Nephron progenitor cell (in vitro differentiated cells): ENCODE results near the gene STT3B.
"Not testable (repeated sequence)": the region's sequence is repeated elsewhere in the genome, so short reads cannot be mapped to it uniquely, and the experiment has no call there.

Source experiments
- DNase-seq: peaks from one replicate; pipeline ENCODE4 v3.0.0; 2021
- H3K27ac Mint-ChIP-seq: 2 replicates; pipeline ENCODE4 v1.8.0; 2021; ENCODE audit warnings: mild to moderate bottlenecking, moderate library complexity, mixed read lengths
- H3K27me3 Mint-ChIP-seq: 2 replicates; pipeline ENCODE4 v1.8.0; 2021; ENCODE audit warnings: mild to moderate bottlenecking, low read depth, mixed read lengths; ENCODE audit not compliant: poor library complexity
- H3K36me3 Mint-ChIP-seq: 2 replicates; pipeline ENCODE4 v1.8.0; 2021; ENCODE audit warnings: low read depth, mixed read lengths
- H3K4me1 Mint-ChIP-seq: 2 replicates; pipeline ENCODE4 v1.8.0; 2021; ENCODE audit warnings: mixed read lengths
- H3K4me3 Mint-ChIP-seq: 2 replicates; pipeline ENCODE4 v1.8.0; 2021; ENCODE audit warnings: mild to moderate bottlenecking, moderate library complexity, mixed read lengths
- H3K9me3 Mint-ChIP-seq: 2 replicates; pipeline ENCODE4 v1.8.0; 2021; ENCODE audit warnings: mild to moderate bottlenecking, moderate library complexity, mixed read lengths
- TF ChIP-seq, protein P1 (sequence below): fragments of 200-600 bp; sonication (generic); IDR thresholded peaks from 2 replicates; pipeline ENCODE4 v1.5.0; 2021; ENCODE audit warnings: antibody characterized with exemption

The STT3B gene

DNA sequence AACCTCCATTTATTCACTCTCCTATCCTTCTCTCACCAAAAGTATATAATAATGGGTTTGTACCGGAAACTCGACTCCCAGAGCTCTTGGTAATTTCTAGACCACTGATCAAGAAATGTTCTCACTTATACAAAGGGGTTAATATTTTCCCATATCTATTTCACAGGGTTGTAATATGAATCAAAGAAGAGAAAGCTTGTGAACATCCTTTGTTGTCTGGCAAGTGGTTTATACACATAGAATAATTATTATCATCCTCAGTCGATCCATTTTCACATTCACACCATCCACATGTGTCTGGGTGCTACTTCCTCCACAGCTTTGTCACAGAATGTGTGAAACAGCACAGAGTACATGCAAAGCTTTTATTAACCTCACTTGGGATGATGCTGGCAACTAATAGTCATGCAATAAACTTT lies 29.9 kb upstream of the STT3B start:
- H3K9me3 Mint-ChIP-seq, result no peaks in the 10 kb centered on the region
- no peaks in the 10 kb centered on the region for H3K36me3 Mint-ChIP-seq
- DNase-seq, result no peak
- no peak overlapping the region for H3K4me3 Mint-ChIP-seq
- H3K27me3 Mint-ChIP-seq, result no peaks in the 10 kb centered on the region
- peaks cover 20% of the 10 kb centered on the region for H3K4me1 Mint-ChIP-seq
- TF ChIP-seq, protein P1, sequence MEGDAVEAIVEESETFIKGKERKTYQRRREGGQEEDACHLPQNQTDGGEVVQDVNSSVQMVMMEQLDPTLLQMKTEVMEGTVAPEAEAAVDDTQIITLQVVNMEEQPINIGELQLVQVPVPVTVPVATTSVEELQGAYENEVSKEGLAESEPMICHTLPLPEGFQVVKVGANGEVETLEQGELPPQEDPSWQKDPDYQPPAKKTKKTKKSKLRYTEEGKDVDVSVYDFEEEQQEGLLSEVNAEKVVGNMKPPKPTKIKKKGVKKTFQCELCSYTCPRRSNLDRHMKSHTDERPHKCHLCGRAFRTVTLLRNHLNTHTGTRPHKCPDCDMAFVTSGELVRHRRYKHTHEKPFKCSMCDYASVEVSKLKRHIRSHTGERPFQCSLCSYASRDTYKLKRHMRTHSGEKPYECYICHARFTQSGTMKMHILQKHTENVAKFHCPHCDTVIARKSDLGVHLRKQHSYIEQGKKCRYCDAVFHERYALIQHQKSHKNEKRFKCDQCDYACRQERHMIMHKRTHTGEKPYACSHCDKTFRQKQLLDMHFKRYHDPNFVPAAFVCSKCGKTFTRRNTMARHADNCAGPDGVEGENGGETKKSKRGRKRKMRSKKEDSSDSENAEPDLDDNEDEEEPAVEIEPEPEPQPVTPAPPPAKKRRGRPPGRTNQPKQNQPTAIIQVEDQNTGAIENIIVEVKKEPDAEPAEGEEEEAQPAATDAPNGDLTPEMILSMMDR, result no peak
- no peak overlapping the region for H3K27ac Mint-ChIP-seq

- Mint-ChIP-seq H3K9me3 (no peaks in the 10 kb centered on the region), H3K4me1 (peaks cover 23% of the 10 kb centered on the region), H3K27ac (no peak overlapping the region), H3K4me3 (no peak overlapping the region), H3K27me3 (no peaks in the 10 kb centered on the region), H3K36me3 (no peaks in the 10 kb centered on the region)
- TF ChIP-seq, protein P1, result no peak
- no peak for DNase-seq
Measured at GRCh38 chr3:31503456-31503855, 29.3 kb upstream of the STT3B start.

DNA sequence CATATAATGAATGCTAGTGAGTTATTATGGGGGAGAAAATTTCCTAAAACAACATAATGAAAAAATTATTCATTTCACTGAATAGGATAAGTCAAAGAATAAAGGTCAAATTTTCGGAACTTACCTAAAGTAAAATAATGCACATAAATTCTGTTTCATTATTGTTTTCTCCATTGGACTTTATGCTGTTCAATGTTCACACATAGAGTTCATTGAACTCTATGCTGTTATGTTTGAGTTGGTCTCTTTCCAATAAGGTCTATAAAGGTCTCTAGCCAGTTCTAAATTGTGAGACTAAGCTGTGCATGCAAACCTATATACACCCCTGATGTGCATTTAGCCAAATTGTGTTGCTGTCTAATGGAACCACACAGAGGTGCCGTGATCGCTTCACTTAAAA lies 28.5 kb upstream of the STT3B start:
- H3K36me3 Mint-ChIP-seq, result no peaks in the 10 kb centered on the region
- no peaks in the 10 kb centered on the region for H3K9me3 Mint-ChIP-seq
- peaks cover 29% of the 10 kb centered on the region for H3K4me1 Mint-ChIP-seq
- DNase-seq, result no peak
- no peak overlapping the region for H3K27ac Mint-ChIP-seq
- no peaks in the 10 kb centered on the region for H3K27me3 Mint-ChIP-seq
- no peak overlapping the region for H3K4me3 Mint-ChIP-seq
- TF ChIP-seq, protein P1, result no peak

- Mint-ChIP-seq H3K4me3 (peak overlapping the region; percentile 51), H3K27ac (peak overlapping the region; percentile 77), H3K4me1 (peaks cover 29% of the 10 kb centered on the region), H3K36me3 (no peaks in the 10 kb centered on the region), H3K9me3 (no peaks in the 10 kb centered on the region), H3K27me3 (no peaks in the 10 kb centered on the region)
- DNase-seq, result no peak
- TF ChIP-seq, protein P1, result no peak
Measured at GRCh38 chr3:31505371-31506048, 27.2 kb upstream of the STT3B start.

- not testable (repeated sequence) for H3K27ac Mint-ChIP-seq, DNase-seq, H3K27me3 Mint-ChIP-seq, H3K36me3 Mint-ChIP-seq, H3K4me3 Mint-ChIP-seq, H3K9me3 Mint-ChIP-seq
- peaks cover 29% of the 10 kb centered on the region for H3K4me1 Mint-ChIP-seq
Measured at GRCh38 chr3:31506515-31506914, 26.2 kb upstream of the STT3B start.

DNA sequence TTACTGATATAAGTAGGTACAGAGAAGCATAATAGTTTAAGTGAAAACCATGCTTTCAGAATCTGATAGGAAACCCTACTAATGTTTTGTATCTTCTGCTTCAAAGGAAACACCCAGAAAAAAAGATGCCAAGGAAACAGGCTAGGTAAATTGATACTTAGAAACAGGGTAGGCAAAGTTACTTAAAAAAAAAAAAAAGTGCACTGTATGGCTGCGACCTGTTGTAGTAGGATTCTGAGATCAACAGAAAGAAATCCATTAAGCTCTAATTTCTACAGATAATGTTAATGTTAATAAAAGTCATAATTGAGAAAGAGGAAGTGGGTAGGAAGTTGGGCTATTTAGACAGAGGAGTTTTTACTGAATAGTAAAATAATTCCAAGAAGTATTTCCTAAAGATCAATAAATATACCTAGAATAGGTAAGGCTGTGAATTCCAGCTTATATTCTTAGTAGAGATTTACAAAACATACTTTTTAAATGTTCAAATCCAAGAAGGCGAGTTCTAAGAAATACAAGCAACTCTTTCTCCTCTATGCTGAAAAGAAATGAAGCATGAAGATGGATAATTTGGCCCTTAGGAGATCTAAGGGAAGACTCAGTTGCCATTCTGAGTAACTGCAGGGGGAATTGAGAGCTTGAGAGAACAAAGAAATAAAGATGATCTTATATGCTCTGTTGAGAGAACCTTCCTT lies 24.1 kb upstream of the STT3B start:
- Mint-ChIP-seq H3K4me3 (no peak overlapping the region), H3K27me3 (no peaks in the 10 kb centered on the region), H3K9me3 (peaks cover 3% of the 10 kb centered on the region), H3K4me1 (peaks cover 29% of the 10 kb centered on the region), H3K27ac (no peak overlapping the region), H3K36me3 (no peaks in the 10 kb centered on the region)
- TF ChIP-seq, protein P1, result no peak
- no peak for DNase-seq
